Endothelial cell of umbilical vein (primary cell): ENCODE measurements around the gene SNX30. TPM values are rescaled to one million over a fixed set of nuclear protein-coding genes. Genes with fewer than 3 reads are reported as not detected.

Experiments
- BruUV-seq: library from RNA; stranded (reverse); fragments of 400-500 nt; replicated peaks from 2 replicates; lab custom pipeline; 2021; lab: Mats Ljungman, UMichigan
- CTCF ChIA-PET: fragments of 300-600, 350-600 bp; sonication (Branson Sonifier 250); formaldehyde crosslinking; loops from one replicate; lab custom pipeline; 2021; ENCODE audit warnings: antibody characterized with exemption, inconsistent platforms; lab: Charles Lee
- POLR2A ChIA-PET: fragments of 300-600, 350-600 bp; sonication (Branson Sonifier 250); formaldehyde crosslinking; loops from one replicate; lab custom pipeline; 2021; ENCODE audit warnings: antibody characterized with exemption, inconsistent platforms; lab: Charles Lee
- DNase-seq: peaks from one replicate; pipeline ENCODE4 v3.0.0-alpha.2; 2011; ENCODE audit warnings: low read depth, low spot score
- FAIRE-seq: peaks from 2 replicates; lab custom pipeline; 2011; peaks lifted over from hg19 to GRCh38; lab: Jason Lieb, UNC
- H2AFZ ChIP-seq: 2 replicates; pipeline ENCODE4 v1.6.0; 2012; ENCODE audit warnings: low read depth, low read length, control low read depth, inconsistent platforms
- H3K27ac ChIP-seq: 2 replicates; pipeline ENCODE4 v1.5.1; 2011; ENCODE audit warnings: low read depth, mild to moderate bottlenecking, control low read depth, low read length, moderate library complexity; ENCODE audit not compliant: insufficient read depth
- H3K27me3 ChIP-seq, 2 experiments: 2 replicates each; pipeline versions ENCODE4 v1.6.0 to v1.6.1; 2011; ENCODE audit warnings: low read length in 2 of 2, mixed read lengths in 1 of 2; ENCODE audit not compliant: control insufficient read depth in 2 of 2, insufficient read depth in 2 of 2
- H3K36me3 ChIP-seq, 2 experiments: 2 replicates in 1 of 2; 3 replicates in 1 of 2; pipeline ENCODE4 v1.5.1; 2011; ENCODE audit warnings: low read length in 2 of 2, mild to moderate bottlenecking in 1 of 2, moderate library complexity in 1 of 2; ENCODE audit not compliant: control insufficient read depth in 2 of 2, insufficient read depth in 2 of 2; ENCODE audit errors: extremely low read depth in 1 of 2
- H3K4me1 ChIP-seq: 3 replicates; pipeline ENCODE4 v1.5.1; 2011; ENCODE audit warnings: mild to moderate bottlenecking, low read length; ENCODE audit not compliant: control insufficient read depth, insufficient read depth; ENCODE audit errors: extremely low read depth
- H3K4me2 ChIP-seq: 2 replicates; pipeline ENCODE4 v1.6.1; 2011; ENCODE audit warnings: low read length, control low read depth, mixed read lengths; ENCODE audit not compliant: insufficient read depth
- H3K4me3 ChIP-seq, 3 experiments: fragments of 200-600 bp in 1 of 3; sonication (generic), shearing (Covaris generic) in 1 of 3; replicated peaks in 1 of 3; 2 replicates each; pipeline ENCODE4 v1.5.1; 2011 to 2016; ENCODE audit warnings: control low read depth in 3 of 3, low read length in 3 of 3, mild to moderate bottlenecking in 2 of 3, inconsistent platforms in 1 of 3, low read depth in 1 of 3, moderate library complexity in 1 of 3; ENCODE audit not compliant: insufficient read depth in 1 of 3
- H3K79me2 ChIP-seq: 2 replicates; pipeline ENCODE4 v1.6.0; 2012; ENCODE audit warnings: low read length, inconsistent platforms; ENCODE audit not compliant: control insufficient read depth, insufficient read depth
- H3K9ac ChIP-seq: replicated peaks from 2 replicates; pipeline ENCODE3; 2011; ENCODE audit warnings: low read length, control low read depth; ENCODE audit not compliant: insufficient read depth; ENCODE audit errors: extremely low read depth
- H3K9me1 ChIP-seq: replicated peaks from 3 replicates; pipeline ENCODE4 v1.6.0; 2011; ENCODE audit warnings: mild to moderate bottlenecking, low read length; ENCODE audit not compliant: control insufficient read depth, insufficient read depth; ENCODE audit errors: extremely low read depth
- H3K9me3 ChIP-seq: replicated peaks from 2 replicates; pipeline ENCODE4 v1.5.1; 2012; ENCODE audit warnings: low read length, inconsistent platforms; ENCODE audit not compliant: control insufficient read depth, insufficient read depth
- H4K20me1 ChIP-seq: replicated peaks from 2 replicates; pipeline ENCODE3; 2011; ENCODE audit warnings: mild to moderate bottlenecking, low read length; ENCODE audit not compliant: control insufficient read depth, insufficient read depth; ENCODE audit errors: extremely low read depth
- EZH2 ChIP-seq: IDR thresholded peaks from 2 replicates; pipeline ENCODE4 v1.6.1; 2012; ENCODE audit warnings: borderline replicate concordance, low read depth, mild to moderate bottlenecking, moderate library complexity, low read length, inconsistent platforms; ENCODE audit not compliant: severe bottlenecking
- FOS ChIP-seq: IDR thresholded peaks from 2 replicates; pipeline ENCODE4 v1.6.1; 2011; ENCODE audit warnings: mild to moderate bottlenecking, low read length, moderate library complexity, borderline replicate concordance; ENCODE audit not compliant: insufficient read depth
- GATA2 ChIP-seq: IDR thresholded peaks from 2 replicates; pipeline ENCODE4 v1.7.0; 2011; ENCODE audit warnings: low read depth, mild to moderate bottlenecking, moderate library complexity, mixed read lengths, low read length; ENCODE audit not compliant: insufficient read length, insufficient read depth
- JUN ChIP-seq: IDR thresholded peaks from 2 replicates; pipeline ENCODE4 v1.6.1; 2011; ENCODE audit warnings: borderline replicate concordance, low read depth; ENCODE audit not compliant: insufficient read length, insufficient read depth
- MYC ChIP-seq: IDR thresholded peaks from one replicate; pipeline ENCODE4 v1.6.1; 2011; ENCODE audit warnings: mild to moderate bottlenecking, low read depth, low read length
- POLR2A ChIP-seq: IDR thresholded peaks from 2 replicates; pipeline ENCODE4 v1.6.1; 2012; ENCODE audit warnings: low read depth, mild to moderate bottlenecking, control low read depth, low read length
- POLR2AphosphoS5 ChIP-seq: IDR thresholded peaks from 2 replicates; pipeline ENCODE4 v1.6.1; 2012; ENCODE audit warnings: low read depth, mild to moderate bottlenecking, control low read depth, low read length, moderate library complexity; ENCODE audit not compliant: insufficient read depth
- dilution Hi-C: fragments of 300-500 bp; cut with MboI; formaldehyde crosslinking; loops from one replicate; pipeline ENCODE4 v1.15.0; 2019; ENCODE audit warnings: low sequenced_read_pairs; ENCODE audit not compliant: extremely low pct_ligation_motif_present
- intact Hi-C: fragments of 100-400 bp; cut with micrococcal nuclease; formaldehyde crosslinking; loops from one replicate; pipeline ENCODE4 v1.10.0; 2022
- polyA plus RNA-seq, 4 experiments: library from polyadenylated mRNA; depleted of rRNA in 3 of 4; stranded (reverse) in 3 of 4; unstranded in 1 of 4; fragments of >200 nt; gene quantifications; 2 replicates each; pipeline versions ENCODE4 v1.2.1 to v1.2.3, GENCODE V29; 2011 to 2012; ENCODE audit warnings: missing spikeins in 1 of 4
- total RNA-seq: library from RNA; stranded (reverse); gene quantifications from 2 replicates; pipeline ENCODE4 v1.2.3, GENCODE V29; 2021
- TF ChIP-seq, protein P1 (sequence below), 2 donors: IDR thresholded peaks; 1 replicate in 1 of 2; 2 replicates in 1 of 2; pipeline ENCODE4 v1.5.1; 2011; ENCODE audit warnings: low read length in 2 of 2, mild to moderate bottlenecking in 2 of 2, moderate library complexity in 2 of 2, control low read depth in 1 of 2, inconsistent platforms in 1 of 2, low read depth in 1 of 2; ENCODE audit not compliant: insufficient read depth in 1 of 2; ENCODE audit errors: extremely low read depth in 1 of 2
- TF ChIP-seq, protein P2 (sequence below): IDR thresholded peaks from 2 replicates; pipeline ENCODE4 v1.6.1; 2011; ENCODE audit not compliant: insufficient read depth, insufficient read length

SNX30 gene
- total and polyA plus RNA-seq, 2 donors (not counting 3 experiments of a cell fraction or from before 2014, with no cell fraction given), result 2.8 to 6.3 TPM

DNA sequence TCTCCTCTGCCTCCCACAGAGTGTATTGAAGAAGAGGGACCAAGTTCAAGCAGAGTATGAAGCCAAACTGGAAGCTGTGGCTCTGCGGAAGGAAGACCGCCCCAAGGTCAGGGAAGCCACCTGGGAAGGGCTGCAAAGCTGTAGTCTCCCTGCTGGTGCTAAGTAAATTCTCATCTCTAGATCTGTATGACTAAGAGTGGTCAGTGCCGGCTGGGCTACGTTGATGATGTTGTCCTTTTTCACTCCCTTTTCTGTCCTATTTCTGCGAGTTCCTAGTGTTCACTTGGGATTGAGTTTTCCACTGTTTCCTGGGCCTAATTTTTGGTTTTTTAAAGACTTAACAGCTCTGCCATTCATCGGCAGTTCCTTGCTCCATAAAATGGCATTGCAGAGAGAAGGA, 100.3 kb downstream of the SNX30 start:
- H3K4me1 ChIP-seq, result peaks cover 5% of the 10 kb centered on the region
- H3K9me1 ChIP-seq, result no peaks in the 10 kb centered on the region
- no peaks in the 10 kb centered on the region for H3K79me2 ChIP-seq
- dilution Hi-C loops (no loop called here), intact Hi-C loops (no loop called here)
- no peaks in the 10 kb centered on the region for H3K36me3 ChIP-seq
- ChIA-PET CTCF (interaction anchor here (4.1 kb wide), 1 partner anchor 52 kb away, joined by 24 read pairs; no protein-coding TSS in a partner anchor), POLR2A (no interaction called here)
- H3K9ac ChIP-seq, result no peak overlapping the region
- DNase-seq (no peak), FAIRE-seq (no peak)
- no peaks in the 10 kb centered on the region for H3K9me3 ChIP-seq
- H3K27me3 ChIP-seq, result no peaks in the 10 kb centered on the region
- H3K27ac ChIP-seq, result no peak overlapping the region
- TF ChIP-seq FOS, result no peak
- TF ChIP-seq MYC, result no peak
- TF ChIP-seq, protein P1, sequence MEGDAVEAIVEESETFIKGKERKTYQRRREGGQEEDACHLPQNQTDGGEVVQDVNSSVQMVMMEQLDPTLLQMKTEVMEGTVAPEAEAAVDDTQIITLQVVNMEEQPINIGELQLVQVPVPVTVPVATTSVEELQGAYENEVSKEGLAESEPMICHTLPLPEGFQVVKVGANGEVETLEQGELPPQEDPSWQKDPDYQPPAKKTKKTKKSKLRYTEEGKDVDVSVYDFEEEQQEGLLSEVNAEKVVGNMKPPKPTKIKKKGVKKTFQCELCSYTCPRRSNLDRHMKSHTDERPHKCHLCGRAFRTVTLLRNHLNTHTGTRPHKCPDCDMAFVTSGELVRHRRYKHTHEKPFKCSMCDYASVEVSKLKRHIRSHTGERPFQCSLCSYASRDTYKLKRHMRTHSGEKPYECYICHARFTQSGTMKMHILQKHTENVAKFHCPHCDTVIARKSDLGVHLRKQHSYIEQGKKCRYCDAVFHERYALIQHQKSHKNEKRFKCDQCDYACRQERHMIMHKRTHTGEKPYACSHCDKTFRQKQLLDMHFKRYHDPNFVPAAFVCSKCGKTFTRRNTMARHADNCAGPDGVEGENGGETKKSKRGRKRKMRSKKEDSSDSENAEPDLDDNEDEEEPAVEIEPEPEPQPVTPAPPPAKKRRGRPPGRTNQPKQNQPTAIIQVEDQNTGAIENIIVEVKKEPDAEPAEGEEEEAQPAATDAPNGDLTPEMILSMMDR (IDR thresholded peaks at IDR 0.05; ENCODE audit: extremely low read depth in 1 of 2, insufficient read depth in 1 of 2, low read depth in 1 of 2, low read length in 2 of 2), result no peak
- no peak for TF ChIP-seq POLR2AphosphoS5
- TF ChIP-seq, protein P2, sequence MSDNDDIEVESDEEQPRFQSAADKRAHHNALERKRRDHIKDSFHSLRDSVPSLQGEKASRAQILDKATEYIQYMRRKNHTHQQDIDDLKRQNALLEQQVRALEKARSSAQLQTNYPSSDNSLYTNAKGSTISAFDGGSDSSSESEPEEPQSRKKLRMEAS, result no peak
- TF ChIP-seq GATA2, result no peak
- TF ChIP-seq EZH2, result no peak
- TF ChIP-seq JUN, result no peak
- TF ChIP-seq POLR2A, result no peak
- H3K4me2 ChIP-seq, result no peak overlapping the region
- no peak overlapping the region for H3K4me3 ChIP-seq
- no peak overlapping the region for H2AFZ ChIP-seq
- BruUV-seq, result no TSS peak
- no peaks in the 10 kb centered on the region for H4K20me1 ChIP-seq
